Activated CD8-positive, alpha-beta memory T cell treated with anti-CD3 and anti-CD28 coated beads, Interleukin-2, amount 10 ng/mL, durations not matched to agents 7 days and 5 days (primary cell): Measurements from ENCODE around the gene ETS2. TPM values are rescaled to one million over a fixed set of nuclear protein-coding genes. Genes with fewer than 3 reads are reported as not detected.
A peak's percentile ranks its signal among the peaks of the same experiment; 100 is the strongest.
"Not testable (repeated sequence)": the region's sequence is repeated elsewhere in the genome, so short reads cannot be mapped to it uniquely, and the experiment has no call there.

Source experiments
- ATAC-seq: fragments of 150-1000 bp; cut with Tn5 transposase; one replicate; pipeline ENCODE4 v1.10.0; 2021; ENCODE audit warnings: moderate library complexity
- CTCF ChIA-PET: fragments of 350-600 bp; sonication (Branson Sonifier 250); formaldehyde crosslinking; loops from one replicate; lab custom pipeline; 2021; ENCODE audit warnings: antibody characterized with exemption; lab: Charles Lee
- DNase-seq: peaks from one replicate; pipeline ENCODE4 v3.0.0-alpha.2; 2020
- H3K27ac Mint-ChIP-seq: one replicate; pipeline ENCODE4 v1.8.0; 2021; ENCODE audit warnings: mild to moderate bottlenecking, mixed read lengths
- H3K27me3 Mint-ChIP-seq: one replicate; pipeline ENCODE4 v1.8.0; 2021; ENCODE audit warnings: mixed read lengths
- H3K36me3 Mint-ChIP-seq: one replicate; pipeline ENCODE4 v1.8.0; 2021; ENCODE audit warnings: mild to moderate bottlenecking, mixed read lengths
- H3K4me1 Mint-ChIP-seq: one replicate; pipeline ENCODE4 v1.8.0; 2021; ENCODE audit warnings: mixed read lengths
- H3K4me3 Mint-ChIP-seq: one replicate; pipeline ENCODE4 v1.8.0; 2021; ENCODE audit warnings: mild to moderate bottlenecking, moderate library complexity, mixed read lengths
- H3K9me3 Mint-ChIP-seq: one replicate; pipeline ENCODE4 v1.8.0; 2022; ENCODE audit warnings: low read depth, mixed read lengths
- total RNA-seq, 2 experiments: library from RNA; stranded (reverse); gene quantifications; one replicate each; pipeline ENCODE4 v1.2.3, GENCODE V29; 2021

The ETS2 gene
- total RNA-seq, 2 experiments from 2014 or later = 13.0 to 33.5 TPM

DNA sequence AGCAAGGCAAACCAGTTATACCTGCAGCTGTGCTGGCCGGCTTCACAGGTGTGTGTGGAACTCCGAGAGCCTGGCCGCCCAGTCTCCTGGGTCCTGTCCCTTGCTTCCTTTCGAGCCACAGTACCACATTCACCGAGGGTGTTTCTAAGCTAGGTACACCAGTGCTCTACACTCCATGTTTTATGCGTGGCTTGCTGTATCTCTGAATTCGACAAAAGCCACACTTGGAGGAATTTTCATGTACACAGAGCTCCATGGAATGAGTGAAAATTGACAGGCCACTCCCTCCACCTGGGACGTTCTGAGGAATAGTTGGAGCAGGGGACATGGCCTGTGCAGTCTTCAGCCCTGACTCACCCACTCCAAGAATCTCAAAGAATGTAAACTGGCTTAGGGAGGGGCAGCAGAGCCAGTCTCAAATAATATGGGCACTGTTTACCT lies 14.0 kb downstream of the ETS2 start:
- ATAC-seq = no peak
- Mint-ChIP-seq H3K9me3 (no peaks in the 10 kb centered on the region), H3K36me3 (peaks cover 87% of the 10 kb centered on the region), H3K27me3 (no peaks in the 10 kb centered on the region), H3K27ac (no peak overlapping the region), H3K4me3 (no peak overlapping the region), H3K4me1 (no peaks in the 10 kb centered on the region)
- no peak for DNase-seq
- CTCF ChIA-PET = interaction anchor here (1.1 kb wide), 1 partner anchor 12 kb away, joined by 4 read pairs; no protein-coding TSS in a partner anchor

DNA sequence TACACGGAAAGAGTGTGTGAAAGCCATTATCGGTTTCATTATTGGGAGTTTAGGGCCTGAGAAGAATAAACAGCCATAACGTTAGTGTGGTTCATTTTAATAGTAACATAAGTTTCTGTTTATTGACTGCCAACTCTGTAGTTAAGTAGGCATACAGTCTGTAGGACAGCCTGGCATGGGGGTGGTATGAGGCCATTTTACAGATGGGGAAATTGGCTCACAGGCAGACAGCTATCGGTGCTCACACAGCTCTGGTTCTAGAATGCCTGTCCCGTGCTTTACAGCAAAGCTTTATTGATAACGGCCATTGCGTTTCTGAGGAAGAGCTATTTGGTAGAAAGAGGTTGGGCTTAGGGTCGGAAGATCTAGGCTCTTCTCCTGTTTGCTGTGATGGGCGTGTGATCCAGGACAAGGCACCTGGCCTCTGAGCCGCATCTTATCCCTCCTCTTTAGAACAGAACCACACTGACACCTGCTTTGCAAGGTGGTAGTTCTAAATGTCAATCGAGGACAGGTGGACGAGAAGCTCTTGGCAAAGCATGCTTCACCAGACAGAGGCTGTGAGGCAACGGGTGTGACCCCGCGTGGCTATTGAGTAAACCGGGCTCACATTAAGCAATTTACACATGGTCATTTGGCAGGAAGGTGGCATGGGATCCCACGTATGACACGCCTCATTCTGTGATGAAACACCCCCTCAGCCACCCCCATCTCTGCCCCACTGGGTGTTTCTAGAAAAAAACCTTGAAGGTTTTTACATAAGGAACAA lies 14.9 kb downstream of the ETS2 start:
- Mint-ChIP-seq H3K27me3 (no peaks in the 10 kb centered on the region), H3K4me1 (no peaks in the 10 kb centered on the region), H3K4me3 (no peak overlapping the region), H3K36me3 (peaks cover 83% of the 10 kb centered on the region), H3K9me3 (no peaks in the 10 kb centered on the region), H3K27ac (no peak overlapping the region)
- CTCF ChIA-PET = interaction anchor here (0.8 to 1.1 kb wide), 2 partner anchors 10 to 13 kb away, joined by 3 to 4 read pairs; no protein-coding TSS in a partner anchor
- ATAC-seq = no peak
- DNase-seq = no peak

DNA sequence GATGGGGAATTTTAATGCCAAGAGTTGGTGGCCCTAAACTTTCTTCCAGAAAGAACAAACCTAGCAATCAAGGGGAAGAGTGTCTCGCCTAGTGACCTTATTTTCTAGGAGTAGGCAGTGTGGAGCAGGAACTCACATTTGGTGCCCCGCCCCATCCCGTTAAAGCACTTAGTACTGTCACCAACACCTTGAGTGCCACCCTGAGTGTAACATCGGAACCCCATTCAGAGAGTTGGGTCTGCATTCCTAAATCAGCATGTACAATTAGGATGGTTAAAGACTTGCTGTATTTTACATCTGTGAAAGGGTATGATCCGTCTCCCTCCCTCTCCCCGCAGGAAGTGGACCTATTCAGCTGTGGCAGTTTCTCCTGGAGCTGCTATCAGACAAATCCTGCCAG lies 15.5 kb downstream of the ETS2 start:
- peaks cover 79% of the 10 kb centered on the region for H3K36me3 Mint-ChIP-seq
- no peaks in the 10 kb centered on the region for H3K4me1 Mint-ChIP-seq
- H3K4me3 Mint-ChIP-seq = no peak overlapping the region
- no peaks in the 10 kb centered on the region for H3K27me3 Mint-ChIP-seq
- H3K27ac Mint-ChIP-seq = no peak overlapping the region
- ATAC-seq = no peak
- DNase-seq = no peak
- no peaks in the 10 kb centered on the region for H3K9me3 Mint-ChIP-seq
- CTCF ChIA-PET = no interaction called here

DNA sequence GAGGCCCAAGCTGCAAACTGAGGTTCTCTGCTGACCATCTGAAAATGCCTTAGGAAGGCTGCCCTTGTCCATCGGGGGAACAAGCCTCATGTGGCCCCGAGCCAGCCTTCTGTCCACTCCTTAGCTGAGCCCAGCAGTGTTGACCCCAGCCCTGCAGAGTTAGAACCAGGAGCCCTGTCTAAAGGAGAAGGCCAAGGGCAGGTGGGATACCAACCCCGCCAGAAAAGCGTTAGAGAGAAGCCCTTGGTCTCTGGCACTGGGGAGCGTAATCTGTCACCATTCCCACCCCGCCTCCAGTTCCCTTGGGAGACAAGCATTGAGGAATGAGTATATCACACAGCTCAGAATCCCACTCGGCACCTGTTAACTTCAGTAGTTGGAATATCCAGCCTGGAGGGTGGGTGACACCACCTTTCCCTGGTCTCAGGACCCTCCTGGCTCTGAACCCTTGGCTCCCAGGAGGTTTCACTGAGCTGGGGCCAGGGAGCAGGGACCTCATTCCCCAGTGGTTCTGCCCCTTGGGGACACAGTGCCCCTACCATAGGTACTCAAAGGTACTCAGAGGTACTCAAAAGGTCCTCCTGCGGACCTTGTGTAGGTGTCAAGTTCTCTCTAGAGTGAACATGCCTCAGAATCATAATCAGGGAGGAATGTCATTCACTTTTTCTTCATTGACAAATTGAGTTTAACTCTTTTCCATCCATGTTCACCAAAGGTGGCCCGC lies 16.4 kb downstream of the ETS2 start:
- Mint-ChIP-seq H3K27ac (no peak overlapping the region), H3K4me3 (no peak overlapping the region), H3K9me3 (peaks cover 1% of the 10 kb centered on the region), H3K36me3 (peaks cover 72% of the 10 kb centered on the region), H3K27me3 (no peaks in the 10 kb centered on the region), H3K4me1 (no peaks in the 10 kb centered on the region)
- ATAC-seq (no peak), DNase-seq (no peak)
- CTCF ChIA-PET = no interaction called here

DNA sequence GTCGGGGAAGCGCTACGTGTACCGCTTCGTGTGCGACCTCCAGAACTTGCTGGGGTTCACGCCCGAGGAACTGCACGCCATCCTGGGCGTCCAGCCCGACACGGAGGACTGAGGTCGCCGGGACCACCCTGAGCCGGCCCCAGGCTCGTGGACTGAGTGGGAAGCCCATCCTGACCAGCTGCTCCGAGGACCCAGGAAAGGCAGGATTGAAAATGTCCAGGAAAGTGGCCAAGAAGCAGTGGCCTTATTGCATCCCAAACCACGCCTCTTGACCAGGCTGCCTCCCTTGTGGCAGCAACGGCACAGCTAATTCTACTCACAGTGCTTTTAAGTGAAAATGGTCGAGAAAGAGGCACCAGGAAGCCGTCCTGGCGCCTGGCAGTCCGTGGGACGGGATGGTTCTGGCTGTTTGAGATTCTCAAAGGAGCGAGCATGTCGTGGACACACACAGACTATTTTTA lies 17.1 kb downstream of the ETS2 start:
- H3K4me1 Mint-ChIP-seq = no peaks in the 10 kb centered on the region
- peaks cover 2% of the 10 kb centered on the region for H3K9me3 Mint-ChIP-seq
- CTCF ChIA-PET = no interaction called here
- DNase-seq (no peak), ATAC-seq (no peak)
- no peak overlapping the region for H3K4me3 Mint-ChIP-seq
- H3K27me3 Mint-ChIP-seq = no peaks in the 10 kb centered on the region
- peaks cover 65% of the 10 kb centered on the region for H3K36me3 Mint-ChIP-seq
- H3K27ac Mint-ChIP-seq = no peak overlapping the region

DNA sequence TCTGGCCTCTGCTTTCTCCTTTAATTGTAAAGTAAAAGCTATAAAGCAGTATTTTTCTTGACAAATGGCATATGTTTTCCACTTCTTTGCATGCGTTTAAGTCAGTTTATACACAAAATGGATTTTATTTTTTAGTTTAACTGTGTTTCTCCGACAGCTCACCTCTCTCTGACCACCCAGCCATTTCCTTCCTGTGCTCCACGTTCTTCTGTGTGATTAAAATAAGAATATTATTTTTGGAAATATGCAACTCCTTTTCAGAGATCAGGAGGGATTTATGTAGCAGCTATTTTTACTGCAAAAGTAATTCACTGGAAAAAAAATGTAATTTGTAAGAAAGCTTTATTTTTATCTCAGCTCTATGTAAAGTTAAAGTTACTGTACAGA lies 18.0 kb downstream of the ETS2 start:
- no peak overlapping the region for H3K4me3 Mint-ChIP-seq
- peaks cover 2% of the 10 kb centered on the region for H3K9me3 Mint-ChIP-seq
- DNase-seq (no peak), ATAC-seq (no peak)
- CTCF ChIA-PET = no interaction called here
- H3K27ac Mint-ChIP-seq = no peak overlapping the region
- no peaks in the 10 kb centered on the region for H3K4me1 Mint-ChIP-seq
- H3K27me3 Mint-ChIP-seq = no peaks in the 10 kb centered on the region
- peaks cover 56% of the 10 kb centered on the region for H3K36me3 Mint-ChIP-seq

DNA sequence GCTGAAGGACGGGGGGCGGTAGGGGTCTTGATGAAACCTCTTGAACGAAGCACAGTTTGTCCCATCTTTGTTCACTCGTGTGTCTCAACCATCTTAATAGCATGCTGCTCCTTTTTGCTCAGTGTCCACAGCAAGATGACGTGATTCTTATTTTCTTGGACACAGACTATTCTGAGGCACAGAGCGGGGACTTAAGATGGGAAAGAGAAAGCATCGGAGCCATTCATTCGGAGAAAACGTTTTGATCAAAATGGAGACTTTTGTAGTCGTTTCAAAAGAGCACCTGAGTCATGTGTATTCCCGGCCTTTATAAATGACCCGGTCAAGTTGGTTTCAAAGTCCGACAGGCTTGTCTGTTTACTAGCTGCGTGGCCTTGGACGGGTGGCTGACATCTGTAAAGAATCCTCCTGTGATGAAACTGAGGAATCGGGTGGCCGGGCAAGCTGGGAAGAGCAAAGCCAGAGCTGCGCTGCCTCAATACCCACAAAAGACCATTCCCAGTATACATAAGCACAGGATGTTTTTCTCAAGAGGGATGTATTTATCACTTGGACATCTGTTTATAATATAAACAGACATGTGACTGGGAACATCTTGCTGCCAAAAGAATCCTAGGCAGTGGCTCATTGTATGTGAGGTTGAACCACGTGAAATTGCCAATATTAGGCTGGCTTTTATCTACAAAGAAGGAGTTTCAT lies 18.5 kb downstream of the ETS2 start:
- Mint-ChIP-seq H3K4me3 (no peak overlapping the region), H3K9me3 (peaks cover 2% of the 10 kb centered on the region), H3K36me3 (peaks cover 50% of the 10 kb centered on the region), H3K27me3 (no peaks in the 10 kb centered on the region), H3K27ac (no peak overlapping the region), H3K4me1 (no peaks in the 10 kb centered on the region)
- DNase-seq = no peak
- CTCF ChIA-PET = no interaction called here
- no peak for ATAC-seq

DNA sequence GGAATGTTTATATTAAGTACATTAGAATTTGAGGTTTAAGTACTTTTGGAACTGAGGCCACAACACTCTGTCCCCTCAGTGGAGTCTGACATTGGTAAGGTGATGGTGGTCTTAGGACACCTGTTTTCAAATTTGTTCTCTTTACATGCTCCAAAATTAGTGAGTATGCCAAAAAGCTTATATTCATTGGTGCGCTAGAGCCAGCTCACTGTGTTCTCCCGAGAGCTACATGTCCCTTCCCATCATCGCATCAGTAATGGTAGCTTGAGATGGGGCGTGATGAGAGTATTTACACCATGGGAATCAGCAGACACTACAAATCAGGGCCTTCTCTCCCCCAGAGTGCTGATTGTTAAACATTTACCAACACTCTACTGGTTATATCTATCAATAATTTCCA lies 19.5 kb downstream of the ETS2 start:
- no peaks in the 10 kb centered on the region for H3K27me3 Mint-ChIP-seq

DNA sequence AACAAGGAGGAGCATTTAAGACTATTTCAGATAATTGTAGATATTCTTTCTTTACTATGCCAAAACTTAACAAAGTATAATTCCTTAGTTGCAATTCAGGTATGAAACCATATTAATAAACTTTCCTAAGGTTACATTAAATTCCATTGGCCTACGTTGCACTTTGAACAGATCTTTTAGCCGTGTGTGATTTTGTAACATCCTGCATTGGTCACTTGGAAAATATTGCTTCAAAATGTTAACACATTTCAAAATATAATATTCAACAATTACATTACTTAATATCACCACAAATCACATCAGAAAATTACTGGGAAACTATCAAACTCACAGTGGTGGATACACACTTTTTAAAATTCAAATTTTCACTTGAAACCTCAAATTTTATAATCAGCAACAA lies 20.2 kb downstream of the ETS2 start:
- Mint-ChIP-seq H3K27me3 (no peaks in the 10 kb centered on the region), H3K4me1 (peaks cover under 1% of the 10 kb centered on the region), H3K4me3 (no peak overlapping the region), H3K27ac (no peak overlapping the region), H3K36me3 (peaks cover 34% of the 10 kb centered on the region), H3K9me3 (peaks cover 2% of the 10 kb centered on the region)
- no peak for ATAC-seq
- no peak for DNase-seq
- CTCF ChIA-PET = no interaction called here

More for the DNA sequence above, 19.5 kb downstream of the ETS2 start:
- no peaks in the 10 kb centered on the region for H3K4me1 Mint-ChIP-seq
- CTCF ChIA-PET = no interaction called here
- H3K27ac Mint-ChIP-seq = no peak overlapping the region
- DNase-seq (no peak), ATAC-seq (no peak)
- peaks cover 40% of the 10 kb centered on the region for H3K36me3 Mint-ChIP-seq
- peaks cover 2% of the 10 kb centered on the region for H3K9me3 Mint-ChIP-seq
- H3K4me3 Mint-ChIP-seq = no peak overlapping the region

DNA sequence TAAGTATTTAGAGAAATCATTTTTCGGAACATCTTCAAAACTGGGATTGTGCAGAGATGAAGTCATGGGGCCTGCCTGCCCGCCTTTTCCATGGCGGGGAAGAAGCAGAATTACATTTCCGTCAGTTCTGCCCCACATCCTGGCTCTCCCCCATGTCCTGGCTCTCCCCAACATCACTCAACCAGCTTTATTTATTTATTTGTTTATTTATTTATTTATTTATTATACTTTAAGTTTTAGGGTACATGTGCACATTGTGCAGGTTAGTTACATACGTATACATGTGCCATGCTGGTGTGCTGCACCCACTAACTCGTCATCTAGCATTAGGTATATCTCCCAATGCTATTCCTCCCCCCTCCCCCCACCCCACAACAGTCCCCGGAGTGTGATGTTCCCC lies 22.4 kb downstream of the ETS2 start:
- H3K9me3 Mint-ChIP-seq, ATAC-seq, H3K27ac Mint-ChIP-seq, H3K4me3 Mint-ChIP-seq, CTCF ChIA-PET, H3K4me1 Mint-ChIP-seq, DNase-seq, H3K27me3 Mint-ChIP-seq: not testable (repeated sequence)
- H3K36me3 Mint-ChIP-seq = peaks cover 15% of the 10 kb centered on the region

DNA sequence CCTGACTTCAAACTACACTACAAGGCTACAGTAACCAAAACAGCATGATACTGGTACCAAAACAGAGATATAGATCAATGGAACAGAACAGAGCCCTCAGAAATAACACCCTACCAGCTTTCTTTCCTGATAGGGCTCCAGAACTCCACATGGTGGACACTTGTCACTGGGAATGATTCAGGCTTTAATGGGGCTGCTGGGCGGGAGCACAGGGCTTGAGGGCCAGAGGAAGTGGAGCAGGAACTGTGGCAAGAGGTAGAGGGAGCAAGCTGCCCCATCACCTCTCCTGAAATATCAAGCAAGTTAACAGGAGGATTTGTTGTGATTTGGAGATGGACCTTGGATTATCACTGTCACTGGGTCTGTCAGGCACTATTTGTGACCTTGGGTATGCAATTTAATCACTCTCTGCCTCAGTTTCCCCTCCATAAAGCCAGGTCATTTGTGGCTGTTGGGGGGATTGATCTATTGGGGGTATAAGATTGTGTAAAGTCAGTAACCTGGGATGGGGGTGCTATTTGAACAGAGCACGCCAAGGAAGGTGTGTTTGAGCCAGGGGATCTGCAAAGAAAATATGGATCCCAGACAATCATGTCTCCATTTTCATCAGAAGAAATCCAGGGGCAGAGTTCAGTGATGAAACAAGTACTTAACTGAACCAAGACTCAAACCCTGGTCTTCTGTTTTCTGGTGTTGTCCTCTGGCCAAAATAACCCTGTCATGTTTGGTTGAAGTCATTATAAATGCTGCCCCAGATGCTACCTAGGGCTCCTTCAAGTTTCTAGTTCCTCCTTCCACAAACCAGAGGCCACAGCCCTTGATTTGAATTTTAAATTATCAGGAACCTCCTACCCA lies 25.2 kb downstream of the ETS2 start:
- no peak for ATAC-seq
- DNase-seq = no peak
- Mint-ChIP-seq H3K4me1 (peaks cover 9% of the 10 kb centered on the region), H3K9me3 (peaks cover 2% of the 10 kb centered on the region), H3K4me3 (no peak overlapping the region), H3K27ac (no peak overlapping the region), H3K36me3 (no peaks in the 10 kb centered on the region), H3K27me3 (peaks cover 5% of the 10 kb centered on the region)
- CTCF ChIA-PET = no interaction called here

DNA sequence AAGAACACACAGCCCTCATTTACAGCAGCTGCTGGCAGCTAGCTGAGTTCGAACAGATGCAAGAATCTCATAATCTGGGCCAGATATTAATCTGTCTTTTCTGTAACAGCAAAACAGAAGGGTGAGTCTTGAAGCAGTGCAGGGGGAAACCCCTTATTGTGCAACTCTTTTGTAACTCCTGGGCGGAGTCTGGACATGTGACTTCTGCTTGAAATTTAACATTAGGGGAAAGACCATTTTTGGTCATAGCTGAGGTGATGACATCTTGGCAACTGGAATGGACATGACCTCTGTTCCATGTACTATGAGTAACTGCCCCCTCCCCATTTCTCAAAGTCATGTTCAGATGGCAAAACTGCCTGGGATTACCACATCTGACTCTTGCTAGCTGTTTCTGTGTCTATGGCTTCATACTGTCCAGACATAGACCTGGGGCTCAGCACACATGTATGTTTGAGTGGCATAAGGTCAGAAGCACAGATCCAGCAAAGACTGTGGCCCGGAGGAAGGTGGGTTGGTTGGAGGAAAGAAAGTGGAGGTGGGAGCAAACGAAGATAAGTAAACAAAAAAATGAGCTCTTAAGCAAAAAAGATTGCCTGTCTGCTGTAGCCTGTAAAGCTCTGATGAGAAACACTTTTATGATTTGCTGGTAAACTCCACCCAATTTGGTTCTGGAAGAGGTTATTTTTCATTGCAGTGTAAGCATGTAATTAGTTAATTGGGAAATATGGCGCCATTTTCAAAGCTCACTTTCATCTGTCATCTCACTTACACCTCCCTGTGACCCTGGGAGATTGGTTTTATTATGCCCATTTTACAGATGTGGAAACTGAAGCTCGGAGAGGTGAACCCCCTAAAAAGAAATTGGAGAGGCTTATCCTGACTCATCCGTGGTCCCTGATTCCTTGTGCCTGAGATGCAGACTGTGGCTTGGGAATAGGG lies 26.1 kb downstream of the ETS2 start:
- peaks cover 5% of the 10 kb centered on the region for H3K27me3 Mint-ChIP-seq
- peaks cover 2% of the 10 kb centered on the region for H3K9me3 Mint-ChIP-seq
- no peaks in the 10 kb centered on the region for H3K36me3 Mint-ChIP-seq
- H3K4me3 Mint-ChIP-seq = no peak overlapping the region
- CTCF ChIA-PET = no interaction called here
- peak; percentile 64 for ATAC-seq
- no peak overlapping the region for H3K27ac Mint-ChIP-seq
- DNase-seq = peak; percentile 47
- H3K4me1 Mint-ChIP-seq = peaks cover 9% of the 10 kb centered on the region
